HG03575 (cell line): ENCODE data around the gene COL11A2.

Experiments
- ATAC-seq: cut with Tn5 transposase; IDR thresholded peaks from one replicate; pipeline ENCODE4 v1.9.1; 2021; ENCODE audit not compliant: unreplicated experiment, insufficient number of reproducible peaks, low FRiP score; ENCODE audit errors: extremely low read depth

The COL11A2 gene

DNA sequence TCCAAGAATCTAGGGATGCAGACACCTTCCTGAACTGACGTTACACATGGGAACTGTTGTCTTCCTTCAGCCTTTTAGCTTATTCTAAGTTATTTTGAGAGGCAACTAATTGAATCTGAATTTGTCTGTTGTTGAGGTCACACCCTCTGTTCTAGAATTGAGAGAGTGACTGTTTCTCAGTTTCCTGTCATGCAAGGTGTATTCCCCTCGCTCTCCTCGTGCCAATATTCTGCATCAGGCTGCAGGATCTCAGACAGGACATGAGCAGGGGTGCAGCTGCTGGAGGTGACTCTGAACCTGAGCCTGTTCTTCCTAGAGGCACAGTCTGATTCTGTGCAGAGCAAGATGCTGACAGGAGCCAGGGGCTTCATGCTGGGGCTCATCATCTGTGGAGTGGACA, 63.9 kb downstream of the COL11A2 start:
- ATAC-seq = no peak

GRCh38 chr6:33126101-33126714, 66.1 kb downstream of the COL11A2 start:
- no peak for ATAC-seq

DNA sequence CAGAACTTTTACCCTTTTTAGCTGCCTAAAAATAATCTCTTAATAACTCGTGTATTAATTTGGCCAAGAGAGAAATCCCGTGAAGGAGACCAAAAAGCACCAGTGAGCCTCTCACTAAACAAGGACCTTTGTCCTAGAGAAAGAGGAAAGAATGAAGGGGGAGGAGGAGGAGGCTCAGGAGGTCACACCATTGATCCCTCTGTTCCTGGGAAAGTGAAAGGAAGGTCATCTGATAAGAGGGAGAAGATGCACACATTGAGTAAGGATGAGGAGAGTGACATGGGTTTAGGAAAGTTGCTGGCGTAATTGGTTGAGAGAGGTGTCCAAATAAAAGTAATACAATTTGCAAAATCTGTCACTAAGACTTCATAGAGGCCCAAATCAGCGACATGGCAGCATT, 67.3 kb downstream of the COL11A2 start:
- no peak for ATAC-seq

GRCh38 chr6:33124525-33124901, 67.8 kb downstream of the COL11A2 start:
- ATAC-seq = no peak

- no peak for ATAC-seq
These were observed 68.3 kb downstream of the COL11A2 start for GRCh38 chr6:33123732-33124524.

DNA sequence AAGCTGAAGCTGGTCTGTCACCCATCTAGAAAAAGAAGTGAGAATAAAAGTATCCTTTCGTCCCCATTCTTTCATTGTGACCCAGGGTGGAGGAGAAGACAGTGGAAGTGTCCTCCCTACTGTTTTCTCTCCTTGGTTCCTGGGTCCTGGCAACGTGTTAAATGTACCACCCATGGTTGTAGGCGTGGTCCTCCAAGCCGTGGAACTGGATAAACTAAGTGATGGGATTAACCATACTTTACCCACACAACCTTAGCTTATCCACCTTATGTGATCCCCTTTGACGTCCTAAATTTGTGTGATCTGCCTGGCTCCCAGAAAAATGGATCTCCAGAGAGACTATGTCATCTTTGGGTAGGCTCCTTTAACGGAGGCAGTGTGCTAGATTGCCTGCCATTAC, 69.1 kb downstream of the COL11A2 start:
- no peak for ATAC-seq

GRCh38 chr6:33120001-33120400, 72.3 kb downstream of the COL11A2 start:
- ATAC-seq = no peak

- no peak for ATAC-seq
These were observed 73.6 kb downstream of the COL11A2 start for GRCh38 chr6:33118525-33119123.

DNA sequence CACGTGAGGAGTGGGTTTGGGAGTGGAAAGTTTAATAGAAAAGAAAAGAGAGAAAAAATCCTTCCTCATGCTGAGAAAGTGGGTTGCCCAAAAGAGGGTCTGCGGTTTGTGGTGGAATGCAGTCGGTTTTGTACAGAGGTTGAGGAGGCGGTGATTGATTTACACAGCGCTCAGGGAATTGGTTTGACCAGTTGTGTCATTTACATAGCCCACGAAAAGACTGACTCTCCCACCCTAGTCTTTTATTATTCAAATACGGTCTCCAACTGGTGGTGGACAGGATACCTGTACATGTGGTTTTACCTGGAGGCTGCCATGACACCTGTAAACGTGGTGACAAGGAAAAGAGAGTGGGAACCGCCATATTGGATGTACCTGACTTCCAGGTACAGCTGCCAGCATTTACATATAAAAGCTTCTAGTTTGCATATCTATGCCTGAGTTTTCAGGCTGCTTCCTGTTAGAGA, 74.4 kb downstream of the COL11A2 start:
- ATAC-seq = no peak

DNA sequence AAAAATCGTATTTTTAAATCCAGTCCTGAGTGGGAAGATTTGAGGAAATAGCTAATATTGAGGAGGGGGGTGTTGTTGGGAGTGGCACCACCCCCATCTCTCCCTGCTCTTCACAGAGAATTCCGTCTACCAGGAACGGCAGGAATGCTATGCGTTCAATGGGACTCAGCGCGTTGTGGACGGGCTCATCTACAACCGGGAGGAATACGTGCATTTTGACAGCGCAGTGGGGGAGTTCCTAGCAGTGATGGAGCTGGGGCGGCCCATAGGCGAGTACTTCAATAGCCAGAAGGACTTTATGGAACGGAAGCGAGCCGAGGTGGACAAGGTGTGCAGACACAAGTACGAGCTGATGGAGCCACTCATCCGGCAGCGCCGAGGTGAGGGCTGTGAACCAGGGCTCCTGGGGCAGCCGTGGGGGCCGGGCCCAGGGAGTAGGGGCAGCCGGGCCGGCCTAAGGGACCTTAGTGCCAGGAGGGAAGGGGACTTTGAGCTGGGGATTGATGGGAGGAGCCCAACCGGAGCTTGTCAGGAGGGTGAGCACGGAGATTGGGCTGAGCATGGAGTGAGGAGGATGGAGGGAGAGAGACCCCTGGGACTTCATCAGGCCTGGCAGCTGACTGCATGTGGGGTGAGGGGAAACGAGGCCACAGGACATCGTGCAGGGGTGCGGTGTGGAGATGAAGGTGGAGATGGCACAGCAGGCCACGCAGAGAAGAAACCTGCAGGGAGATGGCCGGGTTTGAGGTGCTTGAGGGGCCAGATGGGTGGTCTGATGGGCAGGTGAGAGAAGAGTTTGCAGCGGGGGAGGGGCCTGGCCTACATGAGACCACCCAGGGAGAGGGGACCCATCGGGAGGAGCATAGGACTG, 75.2 kb downstream of the COL11A2 start:
- no peak for ATAC-seq

DNA sequence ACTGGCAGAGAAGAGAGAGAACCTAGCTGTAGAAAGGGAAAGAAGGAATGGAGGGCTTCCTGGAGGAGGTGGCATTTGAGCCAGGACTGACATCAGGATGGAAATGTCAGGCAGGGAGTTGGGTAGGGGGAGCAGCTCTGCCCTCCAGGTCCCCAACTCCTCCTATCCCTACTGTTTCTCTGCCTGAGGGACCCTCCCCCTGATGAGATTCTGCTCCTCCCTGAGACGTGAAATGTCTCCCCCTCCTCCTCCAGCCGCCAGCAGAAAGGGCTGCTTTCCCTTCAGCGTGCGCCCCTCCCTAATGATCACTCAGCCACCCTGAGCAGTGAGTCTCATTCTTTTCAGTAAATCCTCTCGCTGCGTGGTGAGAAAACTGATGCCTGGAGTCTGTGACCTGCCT, 75.8 kb downstream of the COL11A2 start:
- no peak for ATAC-seq

GRCh38 chr6:33114406-33114805, 77.9 kb downstream of the COL11A2 start:
- no peak for ATAC-seq

DNA sequence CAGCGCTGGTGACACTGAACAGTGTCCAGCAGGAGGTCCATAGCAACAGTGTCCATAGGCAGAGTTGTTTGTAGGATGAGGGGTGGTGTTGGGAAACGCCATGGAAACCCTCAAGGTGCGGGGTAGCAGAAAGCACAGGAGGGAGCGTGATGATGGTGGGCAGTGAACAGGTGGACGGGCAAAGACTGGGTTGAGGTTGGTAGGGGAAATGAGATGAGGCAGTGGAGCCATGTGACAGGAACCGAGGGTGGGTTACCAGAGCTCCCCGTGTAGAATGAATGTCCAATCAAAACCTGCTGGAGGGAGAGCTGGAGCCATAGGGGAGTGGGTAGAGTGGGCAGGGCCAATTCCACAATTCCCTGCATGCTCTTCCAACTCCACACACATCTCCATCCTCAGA, 78.5 kb downstream of the COL11A2 start:
- no peak for ATAC-seq
